Lower lobe of right lung (tissue), 2 donors: ENCODE measurements around the gene CALCR. TPM values are rescaled to one million over a fixed set of nuclear protein-coding genes. Genes with fewer than 3 reads are reported as not detected.
"Not testable (repeated sequence)": the region's sequence is repeated elsewhere in the genome, so short reads cannot be mapped to it uniquely, and the experiment has no call there.

Source experiments
- ATAC-seq, 2 donors: fragments of 200-7000 bp; cut with Tn5 transposase; one replicate each; pipeline ENCODE4 v1.9.1; 2020 to 2022; ENCODE audit warnings: mild to moderate bottlenecking in 2 of 2, moderate library complexity in 2 of 2
- DNase-seq: peaks from one replicate; pipeline ENCODE4 v3.0.0-alpha.2; 2020
- H3K27ac ChIP-seq: fragments of 200-600 bp; one replicate; pipeline ENCODE4 v1.8.0; 2022
- H3K27me3 ChIP-seq: fragments of 200-600 bp; one replicate; pipeline ENCODE4 v1.8.0; 2022; ENCODE audit warnings: low read depth
- H3K36me3 ChIP-seq: fragments of 200-600 bp; one replicate; pipeline ENCODE4 v1.8.0; 2022; ENCODE audit warnings: mild to moderate bottlenecking
- H3K4me1 ChIP-seq: fragments of 200-600 bp; one replicate; pipeline ENCODE4 v1.8.0; 2022
- H3K4me3 ChIP-seq: fragments of 200-600 bp; one replicate; pipeline ENCODE4 v1.8.0; 2022; ENCODE audit warnings: mild to moderate bottlenecking
- H3K9me3 ChIP-seq: fragments of 200-600 bp; one replicate; pipeline ENCODE4 v1.8.0; 2022
- intact Hi-C: fragments of 100-400 bp; cut with DNase I; formaldehyde crosslinking; loops from one replicate; pipeline ENCODE4 v1.11.0; 2022
- total RNA-seq: library from RNA; stranded (reverse); fragmentation: NEBNext Ultra II Directional; extraction: Animal tissue kit (Norgen Biotek cat#: 25700); gene quantifications from one replicate; pipeline ENCODE4 v1.2.1, GENCODE V29; 2021
- TF ChIP-seq, protein P1 (sequence below): fragments of 200-600 bp; IDR thresholded peaks from one replicate; pipeline ENCODE4 v1.8.0; 2022; ENCODE audit warnings: antibody characterized with exemption, mild to moderate bottlenecking
- donor health status: DM: no; HTN: yes; CAD: no; lungs with severe emphysema.

The CALCR gene
- total RNA-seq, 1 donor from 2014 or later: 0.24 TPM

DNA sequence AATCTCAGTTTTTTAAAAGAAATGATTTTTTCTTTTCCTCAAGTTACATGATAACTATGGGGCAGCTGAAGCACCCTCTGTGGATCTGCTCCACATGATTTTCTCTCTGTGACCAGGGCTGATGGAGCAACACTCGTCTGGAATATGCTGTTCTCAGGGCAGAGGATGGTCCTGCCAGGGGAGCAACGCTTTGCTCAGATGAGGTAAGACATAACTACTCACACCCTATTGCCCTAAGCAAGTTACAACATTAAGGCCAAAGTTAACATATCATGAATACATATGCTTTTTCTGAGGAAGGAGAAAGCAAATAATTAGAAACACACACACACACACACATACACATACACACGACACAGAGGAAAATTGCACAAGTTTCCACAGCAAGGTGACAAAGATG is 71.4 kb downstream of the CALCR start:
- ATAC-seq (no peak), DNase-seq (no peak)
- H3K4me3 ChIP-seq: no peak overlapping the region
- no peaks in the 10 kb centered on the region for H3K4me1 ChIP-seq
- H3K27ac ChIP-seq: no peak overlapping the region
- no peaks in the 10 kb centered on the region for H3K27me3 ChIP-seq
- TF ChIP-seq, protein P1, sequence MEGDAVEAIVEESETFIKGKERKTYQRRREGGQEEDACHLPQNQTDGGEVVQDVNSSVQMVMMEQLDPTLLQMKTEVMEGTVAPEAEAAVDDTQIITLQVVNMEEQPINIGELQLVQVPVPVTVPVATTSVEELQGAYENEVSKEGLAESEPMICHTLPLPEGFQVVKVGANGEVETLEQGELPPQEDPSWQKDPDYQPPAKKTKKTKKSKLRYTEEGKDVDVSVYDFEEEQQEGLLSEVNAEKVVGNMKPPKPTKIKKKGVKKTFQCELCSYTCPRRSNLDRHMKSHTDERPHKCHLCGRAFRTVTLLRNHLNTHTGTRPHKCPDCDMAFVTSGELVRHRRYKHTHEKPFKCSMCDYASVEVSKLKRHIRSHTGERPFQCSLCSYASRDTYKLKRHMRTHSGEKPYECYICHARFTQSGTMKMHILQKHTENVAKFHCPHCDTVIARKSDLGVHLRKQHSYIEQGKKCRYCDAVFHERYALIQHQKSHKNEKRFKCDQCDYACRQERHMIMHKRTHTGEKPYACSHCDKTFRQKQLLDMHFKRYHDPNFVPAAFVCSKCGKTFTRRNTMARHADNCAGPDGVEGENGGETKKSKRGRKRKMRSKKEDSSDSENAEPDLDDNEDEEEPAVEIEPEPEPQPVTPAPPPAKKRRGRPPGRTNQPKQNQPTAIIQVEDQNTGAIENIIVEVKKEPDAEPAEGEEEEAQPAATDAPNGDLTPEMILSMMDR: no peak
- intact Hi-C loops: no loop called here
- H3K36me3 ChIP-seq: no peaks in the 10 kb centered on the region
- H3K9me3 ChIP-seq: no peaks in the 10 kb centered on the region

DNA sequence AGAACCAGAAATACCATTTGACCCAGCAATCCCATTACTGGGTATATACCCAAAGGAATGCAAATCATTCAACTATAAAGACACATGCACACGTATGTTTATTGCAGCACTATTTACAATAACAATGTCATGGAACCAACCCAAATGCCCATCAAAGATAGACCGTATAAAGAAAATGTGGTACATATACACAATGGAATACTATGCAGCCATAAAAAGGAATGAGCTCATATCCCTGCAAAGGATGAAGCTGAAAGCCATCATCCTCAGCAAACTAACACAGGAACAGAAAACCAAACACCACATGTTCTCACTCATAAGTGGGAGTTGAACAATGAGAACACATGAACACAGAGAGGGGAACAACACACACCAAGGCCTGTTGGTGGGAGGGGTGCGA is 82.7 kb downstream of the CALCR start:
- DNase-seq, H3K4me1 ChIP-seq, H3K4me3 ChIP-seq, H3K9me3 ChIP-seq, H3K27me3 ChIP-seq, H3K36me3 ChIP-seq, ATAC-seq, intact Hi-C loops, H3K27ac ChIP-seq: not testable (repeated sequence)

DNA sequence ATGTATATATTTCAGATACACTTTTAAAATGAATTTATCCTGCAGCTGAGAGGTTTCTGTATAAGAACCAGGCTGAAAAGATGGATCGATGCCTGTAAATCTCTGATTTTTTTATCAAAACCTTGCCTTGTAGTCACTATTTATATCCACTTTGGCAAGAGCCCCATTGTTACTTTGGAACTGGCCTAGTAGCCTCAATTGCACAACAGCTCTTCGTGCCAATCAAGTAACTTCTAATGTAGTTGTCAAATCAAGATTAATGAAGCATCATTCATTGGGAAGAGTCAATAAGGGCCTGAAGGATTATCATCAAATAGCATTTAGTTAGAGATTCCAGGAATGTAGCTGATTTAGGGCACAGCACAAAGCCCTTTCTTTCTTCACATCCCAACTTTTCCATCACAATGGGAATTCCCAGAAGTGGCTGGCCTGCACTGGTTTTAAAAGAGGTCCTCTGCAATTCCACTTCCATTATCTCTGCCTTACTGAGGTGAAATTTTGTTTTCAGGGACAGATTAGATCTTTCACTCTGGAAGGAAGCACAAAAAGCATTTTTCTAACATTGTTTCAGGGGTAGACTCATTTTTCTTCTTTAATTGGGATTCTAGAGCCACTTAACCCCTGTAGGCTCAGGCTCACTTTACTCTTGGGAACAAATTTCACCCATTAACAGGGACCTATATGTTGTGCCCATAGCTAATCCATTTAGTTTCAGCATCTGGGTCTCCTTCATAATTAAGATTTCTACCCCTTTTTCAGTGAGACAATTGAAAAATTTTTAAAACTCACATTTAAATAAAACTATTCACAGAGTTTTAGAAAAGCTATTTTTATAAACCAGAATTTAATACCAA is 97.8 kb downstream of the CALCR start:
- Histone ChIP-seq H3K36me3 (no peaks in the 10 kb centered on the region), H3K9me3 (no peaks in the 10 kb centered on the region), H3K27me3 (no peaks in the 10 kb centered on the region), H3K4me3 (no peak overlapping the region), H3K27ac (no peak overlapping the region), H3K4me1 (no peaks in the 10 kb centered on the region)
- intact Hi-C loops: no loop called here
- DNase-seq (no peak), ATAC-seq (no peak)
- TF ChIP-seq, protein P1: no peak

GRCh38 chr7:93475811-93476210 is 98.7 kb downstream of the CALCR start:
- Histone ChIP-seq H3K27ac (no peak overlapping the region), H3K4me3 (no peak overlapping the region), H3K4me1 (no peaks in the 10 kb centered on the region), H3K36me3 (no peaks in the 10 kb centered on the region), H3K9me3 (no peaks in the 10 kb centered on the region), H3K27me3 (no peaks in the 10 kb centered on the region)
- TF ChIP-seq, protein P1: no peak
- ATAC-seq (no peak), DNase-seq (no peak)
- intact Hi-C loops: no loop called here

GRCh38 chr7:93471456-93471855 is 103.1 kb downstream of the CALCR start:
- no peaks in the 10 kb centered on the region for H3K36me3 ChIP-seq
- no peaks in the 10 kb centered on the region for H3K4me1 ChIP-seq
- H3K9me3 ChIP-seq: no peaks in the 10 kb centered on the region
- intact Hi-C loops: no loop called here
- DNase-seq: no peak
- H3K27ac ChIP-seq: no peak overlapping the region
- no peak overlapping the region for H3K4me3 ChIP-seq
- no peaks in the 10 kb centered on the region for H3K27me3 ChIP-seq
- ATAC-seq: no peak
- TF ChIP-seq, protein P1: no peak

- Histone ChIP-seq H3K4me3 (no peak overlapping the region), H3K36me3 (no peaks in the 10 kb centered on the region), H3K27ac (no peak overlapping the region), H3K4me1 (no peaks in the 10 kb centered on the region), H3K9me3 (no peaks in the 10 kb centered on the region), H3K27me3 (no peaks in the 10 kb centered on the region)
- TF ChIP-seq, protein P1: no peak
- intact Hi-C loops: no loop called here
- DNase-seq (no peak), ATAC-seq (no peak)
These were observed 110.8 kb downstream of the CALCR start for GRCh38 chr7:93463764-93464163.
